Smooth muscle cell (in vitro differentiated cells): ENCODE results near the gene OR13F1. TPM values are rescaled to one million over a fixed set of nuclear protein-coding genes. Genes with fewer than 3 reads are reported as not detected.

Source experiments
- DNase-seq: peaks from one replicate; lab custom pipeline; 2025; ENCODE audit not compliant: unreplicated experiment; lab: John Stamatoyannopoulos, UW
- H2AFZ ChIP-seq: fragments of 200-600 bp; sonication (generic); 2 replicates; pipeline ENCODE4 v1.6.0; 2016; ENCODE audit warnings: antibody characterized with exemption, low read depth, mild to moderate bottlenecking
- H3F3A ChIP-seq: fragments of 200-600 bp; sonication (generic); 2 replicates; pipeline ENCODE4 v1.6.0; 2017; ENCODE audit warnings: antibody characterized with exemption, low read depth
- H3K27ac ChIP-seq: fragments of 200-600 bp; sonication (generic); 2 replicates; pipeline ENCODE4 v1.5.1; 2016; ENCODE audit warnings: low read depth, mild to moderate bottlenecking
- H3K27me3 ChIP-seq: fragments of 200-600 bp; sonication (generic); 2 replicates; pipeline ENCODE4 v1.6.1; 2016; ENCODE audit warnings: low read depth, mild to moderate bottlenecking
- H3K36me3 ChIP-seq: fragments of 200-600 bp; sonication (generic); 2 replicates; pipeline ENCODE4 v1.5.1; 2016; ENCODE audit warnings: low read depth
- H3K4me1 ChIP-seq: fragments of 200-600 bp; sonication (generic); 2 replicates; pipeline ENCODE4 v1.5.1; 2016; ENCODE audit warnings: low read depth
- H3K4me2 ChIP-seq: fragments of 200-600 bp; sonication (generic); 2 replicates; pipeline ENCODE4 v1.6.0; 2016; ENCODE audit warnings: mild to moderate bottlenecking
- H3K4me3 ChIP-seq: fragments of 200-600 bp; sonication (generic); 2 replicates; pipeline ENCODE4 v1.5.1; 2016; ENCODE audit warnings: mild to moderate bottlenecking
- H3K79me2 ChIP-seq: fragments of 200-600 bp; sonication (generic); 2 replicates; pipeline ENCODE4 v1.6.0; 2016; ENCODE audit warnings: low read depth, mild to moderate bottlenecking
- H3K9ac ChIP-seq: fragments of 200-600 bp; sonication (generic); 2 replicates; pipeline ENCODE4 v1.6.0; 2016; ENCODE audit warnings: low read depth
- H3K9me3 ChIP-seq: fragments of 200-600 bp; sonication (generic); replicated peaks from 2 replicates; pipeline ENCODE4 v1.5.1; 2016; ENCODE audit warnings: low read depth
- H4K20me1 ChIP-seq: fragments of 200-600 bp; sonication (generic); 2 replicates; pipeline ENCODE4 v1.6.0; 2016; ENCODE audit warnings: low read depth
- CTCF ChIP-seq: fragments of 200-600 bp; sonication (generic); IDR thresholded peaks from 2 replicates; pipeline ENCODE4 v1.5.1; 2017; ENCODE audit warnings: borderline replicate concordance, mild to moderate bottlenecking, antibody characterized with exemption; ENCODE audit not compliant: insufficient read depth, poor library complexity, severe bottlenecking
- WGBS: methylation state at CpG from one replicate; pipeline ENCODE4 v1.1.7; 2016; ENCODE audit warnings: low lambda C conversion rate; 5-methylcytosine and 5-hydroxymethylcytosine counted together
- polyA plus RNA-seq: library from polyadenylated mRNA; unstranded; fragments of >200 nt; fragmentation: Nextera tagmentation; extraction: Ambion mirVana; gene quantifications from 2 replicates; pipeline ENCODE4 v1.2.1, GENCODE V29; 2016
- total RNA-seq: library from RNA; depleted of rRNA; stranded (reverse); fragments of >200 nt; gene quantifications from 2 replicates; pipeline ENCODE4 v1.2.3, GENCODE V29; 2014

The OR13F1 gene
- total and polyA plus RNA-seq, 2 experiments from 2014 or later: not detected

GRCh38 chr9:104482921-104483570, 21.0 kb upstream of the OR13F1 start:
- TF ChIP-seq CTCF: no peak
- DNase-seq: no peak
- WGBS: 89% methylated on average over 5 of the region's 5 CpGs
- no peak overlapping the region for H2AFZ ChIP-seq
- no peaks in the 10 kb centered on the region for H3K36me3 ChIP-seq
- H3K4me3 ChIP-seq: no peak overlapping the region
- H3K27me3 ChIP-seq: no peaks in the 10 kb centered on the region
- H3F3A ChIP-seq: no peaks in the 10 kb centered on the region
- no peak overlapping the region for H3K4me2 ChIP-seq
- H3K9ac ChIP-seq: no peak overlapping the region
- H3K79me2 ChIP-seq: no peaks in the 10 kb centered on the region
- H3K9me3 ChIP-seq: no peaks in the 10 kb centered on the region
- no peaks in the 10 kb centered on the region for H4K20me1 ChIP-seq
- no peak overlapping the region for H3K27ac ChIP-seq
- no peaks in the 10 kb centered on the region for H3K4me1 ChIP-seq

GRCh38 chr9:104485014-104485413, 19.0 kb upstream of the OR13F1 start:
- no peak overlapping the region for H3K4me2 ChIP-seq
- H3K9me3 ChIP-seq: no peaks in the 10 kb centered on the region
- 91% methylated on average over 2 of the region's 2 CpGs for WGBS
- H2AFZ ChIP-seq: no peak overlapping the region
- no peak for TF ChIP-seq CTCF
- no peak for DNase-seq
- no peak overlapping the region for H3K9ac ChIP-seq
- H3F3A ChIP-seq: no peaks in the 10 kb centered on the region
- no peaks in the 10 kb centered on the region for H3K36me3 ChIP-seq
- H3K27me3 ChIP-seq: no peaks in the 10 kb centered on the region
- no peak overlapping the region for H3K27ac ChIP-seq
- H4K20me1 ChIP-seq: no peaks in the 10 kb centered on the region
- no peak overlapping the region for H3K4me3 ChIP-seq
- H3K4me1 ChIP-seq: no peaks in the 10 kb centered on the region
- no peaks in the 10 kb centered on the region for H3K79me2 ChIP-seq

- 49% methylated on average over 3 of the region's 3 CpGs for WGBS
- no peak for DNase-seq
- TF ChIP-seq CTCF: peak; percentile 18
Measured at GRCh38 chr9:104494808-104495207, 9.3 kb upstream of the OR13F1 start.

GRCh38 chr9:104503440-104503839, 623 bp upstream of the OR13F1 start:
- Histone ChIP-seq H3K79me2 (no peaks in the 10 kb centered on the region), H3K36me3 (no peaks in the 10 kb centered on the region), H4K20me1 (no peaks in the 10 kb centered on the region), H3K4me3 (no peak overlapping the region), H3K27me3 (no peaks in the 10 kb centered on the region), H3K4me2 (no peak overlapping the region), H2AFZ (no peak overlapping the region), H3K9ac (no peak overlapping the region), H3K4me1 (no peaks in the 10 kb centered on the region), H3K27ac (no peak overlapping the region), H3K9me3 (no peaks in the 10 kb centered on the region), H3F3A (no peaks in the 10 kb centered on the region)
- no peak for DNase-seq
- no peak for TF ChIP-seq CTCF

More at GRCh38 chr9:104494808-104495207, 9.3 kb upstream of the OR13F1 start:
- Histone ChIP-seq H3K27ac (no peak overlapping the region), H3K9ac (no peak overlapping the region), H3K36me3 (no peaks in the 10 kb centered on the region), H3K4me1 (no peaks in the 10 kb centered on the region), H3K27me3 (no peaks in the 10 kb centered on the region), H3K4me2 (no peak overlapping the region), H3K9me3 (no peaks in the 10 kb centered on the region), H4K20me1 (no peaks in the 10 kb centered on the region), H2AFZ (no peak overlapping the region), H3K79me2 (no peaks in the 10 kb centered on the region), H3F3A (no peaks in the 10 kb centered on the region), H3K4me3 (no peak overlapping the region)
